HCEC 1CT (cell line): ENCODE data around the gene PDE4D.
"Not testable (repeated sequence)": the region's sequence is repeated elsewhere in the genome, so short reads cannot be mapped to it uniquely, and the experiment has no call there.

Experiments used
- DNase-seq: peaks from one replicate; pipeline ENCODE4 v3.0.0-alpha.2; 2017

Gene PDE4D

DNA sequence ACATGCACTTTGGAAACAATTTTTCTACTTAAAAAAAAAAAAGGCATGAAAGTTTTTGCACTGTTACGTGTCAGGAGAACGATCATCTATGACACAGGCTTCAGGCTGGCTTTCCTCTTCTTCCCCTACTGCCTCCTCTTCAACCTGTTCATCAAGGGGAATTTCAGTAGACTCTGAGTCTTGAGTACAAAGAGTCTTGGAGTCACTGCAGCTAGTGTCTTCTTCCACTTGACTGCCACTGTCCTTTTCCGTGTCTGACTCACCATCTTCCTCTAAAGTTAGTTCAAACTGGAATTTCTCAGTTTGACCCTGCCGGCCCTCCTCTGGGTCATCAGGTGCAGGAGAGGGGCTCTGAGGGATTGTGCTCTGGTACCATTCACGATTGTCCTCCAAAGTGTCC lies 918.9 kb downstream of the PDE4D start:
- DNase-seq = no peak

DNA sequence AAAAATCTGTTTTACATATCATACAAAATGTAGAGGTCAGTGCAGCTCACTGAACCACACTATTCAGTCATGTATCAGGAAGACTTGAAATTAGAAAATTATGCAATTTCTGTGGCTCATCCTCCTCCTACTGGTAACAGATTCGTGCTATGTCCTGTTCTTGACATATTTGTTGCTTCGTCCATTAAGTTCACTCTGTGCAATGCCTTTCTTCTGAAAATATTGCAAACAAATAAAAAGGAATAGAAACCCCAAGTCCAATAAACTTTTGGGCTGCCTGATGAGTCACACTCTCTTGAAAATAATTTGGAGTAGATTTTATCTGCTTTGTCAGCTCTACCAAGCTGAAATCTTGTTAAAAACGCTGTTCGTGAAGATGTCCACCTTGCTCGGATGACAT lies 919.4 kb downstream of the PDE4D start:
- DNase-seq = no peak

- no peak for DNase-seq
Observed at GRCh38 chr5:58972301-58972700, 921.2 kb downstream of the PDE4D start.

GRCh38 chr5:58970766-58971165 lies 922.8 kb downstream of the PDE4D start:
- DNase-seq = no peak

DNA sequence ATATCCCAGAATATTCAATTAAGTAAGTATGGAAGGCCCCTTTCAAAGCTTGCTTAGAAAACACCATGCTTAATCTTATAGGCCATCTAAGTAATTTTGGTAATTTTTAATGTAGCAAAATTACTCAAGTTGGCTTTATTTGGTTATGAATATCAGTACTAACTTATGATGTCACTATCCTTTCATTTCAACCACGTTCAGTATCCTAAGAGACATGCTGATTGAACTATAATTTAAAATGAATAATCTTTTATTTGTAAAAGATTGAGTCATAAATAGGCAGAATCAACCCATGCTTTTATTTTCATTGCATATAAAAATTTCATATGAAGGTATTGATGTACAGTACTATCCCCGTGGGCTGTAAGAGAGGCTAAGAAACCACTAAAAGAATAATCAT lies 923.7 kb downstream of the PDE4D start:
- DNase-seq = no peak

- no peak for DNase-seq
Observed at GRCh38 chr5:58969253-58969652, 924.3 kb downstream of the PDE4D start.

DNA sequence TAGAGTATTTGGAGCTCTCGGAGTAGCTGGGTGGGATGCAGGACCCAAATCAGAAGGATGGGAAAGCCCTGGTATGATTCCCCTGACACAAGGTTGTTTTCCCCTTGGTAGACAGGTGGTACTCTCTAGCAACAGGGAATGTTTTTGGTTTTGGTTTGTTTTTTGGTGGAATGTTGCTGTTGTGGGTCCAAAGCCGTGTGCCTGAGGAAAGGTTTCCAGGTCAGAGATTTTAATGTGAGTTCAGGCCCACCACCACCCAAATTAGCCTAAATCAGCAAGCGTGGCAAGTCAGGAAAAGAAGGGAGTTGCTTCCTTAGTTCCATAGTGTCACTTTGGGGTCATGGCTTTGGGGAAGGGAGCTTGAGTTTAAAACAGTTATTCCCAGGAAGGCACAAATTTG lies 925.2 kb downstream of the PDE4D start:
- no peak for DNase-seq

DNA sequence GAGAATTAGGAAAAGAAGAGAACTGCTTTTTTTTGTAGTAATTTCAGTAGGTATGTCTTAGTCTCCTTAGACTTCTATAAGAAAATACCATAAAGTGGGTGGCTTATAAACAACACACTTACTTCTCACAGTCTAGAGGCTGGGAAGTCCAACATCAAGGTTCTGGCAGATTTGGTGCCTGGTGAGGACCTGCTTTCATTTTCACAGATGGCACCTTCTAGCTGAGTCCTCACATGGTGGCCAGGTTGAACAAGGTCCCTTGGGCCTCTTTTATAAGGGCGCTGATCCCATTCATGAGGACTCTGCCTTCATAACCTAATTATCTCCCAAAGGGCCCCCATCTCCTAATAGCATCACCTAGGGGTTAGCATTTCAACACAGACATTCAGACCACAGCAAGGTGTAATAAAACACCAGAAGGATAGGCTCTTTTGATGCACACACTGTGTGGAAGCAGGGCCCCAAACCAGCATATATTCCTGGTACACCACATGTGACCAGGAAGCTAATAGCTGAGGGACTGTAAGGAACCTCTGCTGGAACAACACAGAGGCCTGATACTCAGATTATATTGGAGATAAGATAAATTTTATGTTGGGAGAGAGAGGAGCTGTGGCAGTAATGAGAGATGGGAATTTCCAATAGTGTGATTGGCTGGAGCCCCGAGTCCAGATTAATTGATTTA lies 925.8 kb downstream of the PDE4D start:
- DNase-seq = no peak

GRCh38 chr5:58965677-58966414 lies 927.7 kb downstream of the PDE4D start:
- no peak for DNase-seq

DNA sequence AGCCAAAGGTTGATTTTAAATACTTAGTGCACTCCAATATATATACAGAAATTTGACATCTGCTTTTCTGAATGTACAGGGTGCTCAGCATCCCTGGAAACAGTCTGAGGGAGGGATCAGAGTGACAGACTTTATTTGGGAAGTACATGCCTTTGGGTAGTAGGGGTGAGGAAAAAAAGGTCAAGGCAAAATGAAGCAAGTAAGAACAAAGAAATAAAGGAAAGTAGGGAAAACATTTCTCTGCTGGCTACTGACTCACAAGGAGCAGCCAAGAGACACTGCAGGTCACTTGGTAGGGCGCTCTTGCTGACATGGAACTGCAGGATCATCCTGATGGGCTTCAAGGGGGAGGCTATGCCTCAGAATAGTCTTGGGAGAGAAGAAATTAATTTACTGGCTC lies 929.7 kb downstream of the PDE4D start:
- no peak for DNase-seq

DNA sequence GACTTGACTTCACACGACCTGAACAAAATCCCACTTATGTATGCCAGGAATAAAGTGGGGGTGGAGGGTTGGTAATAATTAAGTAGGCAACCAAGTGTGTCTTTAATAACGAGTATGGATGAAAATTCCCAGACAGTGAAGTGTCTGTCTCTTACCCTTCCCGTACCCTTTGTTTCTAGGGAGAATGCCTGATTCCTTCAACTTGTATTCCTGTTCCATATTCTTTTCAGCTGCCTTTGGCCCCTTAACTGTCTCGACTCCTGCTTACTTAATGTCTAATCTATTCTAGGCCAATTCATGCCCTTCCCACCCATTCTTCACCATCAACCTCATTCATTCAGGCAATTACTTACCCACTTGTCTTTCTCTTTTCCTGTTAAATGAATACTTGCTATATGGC lies 930.2 kb downstream of the PDE4D start:
- no peak for DNase-seq

DNA sequence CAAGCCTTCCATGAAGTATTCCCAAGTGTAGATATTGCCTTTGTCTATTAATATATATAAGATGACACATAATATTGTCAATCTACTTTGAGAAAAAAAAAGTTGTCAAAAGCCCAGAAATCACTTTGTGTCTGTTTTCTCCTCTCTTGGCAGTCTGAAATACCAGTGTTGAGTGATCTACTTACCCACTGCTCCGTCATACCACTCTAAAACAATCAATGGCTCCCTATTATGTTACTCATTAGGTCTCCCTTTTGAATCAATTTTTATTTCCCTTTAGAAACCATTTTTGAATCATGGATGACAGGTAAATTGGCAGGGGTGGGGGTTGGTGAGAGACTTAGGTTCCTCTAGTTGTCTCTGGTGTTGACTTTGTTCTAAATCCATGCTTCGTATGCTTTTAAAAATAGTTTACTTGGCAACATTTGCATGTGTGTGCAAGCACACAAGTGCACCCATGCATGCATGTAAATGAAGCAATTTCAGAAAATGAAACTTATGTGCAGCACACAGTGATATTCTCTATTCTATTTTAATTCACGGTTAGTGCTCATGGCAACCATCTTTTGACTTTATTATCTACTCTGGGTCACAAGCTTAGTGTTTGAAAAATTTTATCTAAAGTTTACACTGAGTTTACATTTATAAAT lies 931.8 kb downstream of the PDE4D start:
- DNase-seq = no peak

GRCh38 chr5:58958701-58959100 lies 934.8 kb downstream of the PDE4D start:
- DNase-seq = no peak

DNA sequence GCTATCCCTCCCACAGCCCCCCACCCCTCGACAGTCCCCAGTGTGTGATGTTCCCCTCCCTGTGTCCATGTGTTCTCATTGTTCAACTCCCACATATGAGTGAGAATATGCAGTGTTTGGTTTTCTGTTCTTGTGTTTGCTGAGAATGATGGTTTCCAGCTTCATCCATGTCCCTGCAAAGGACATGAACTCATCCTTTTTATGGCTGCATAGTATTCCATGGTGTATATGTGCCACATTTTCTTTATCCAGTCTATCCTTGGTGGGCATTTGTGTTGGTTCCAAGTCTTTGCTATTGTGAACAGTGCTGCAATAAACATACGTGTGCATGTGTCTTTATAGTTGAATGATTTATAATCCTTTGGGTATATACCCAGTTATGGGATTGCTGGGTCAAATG lies 940.3 kb downstream of the PDE4D start:
- DNase-seq = not testable (repeated sequence)

DNA sequence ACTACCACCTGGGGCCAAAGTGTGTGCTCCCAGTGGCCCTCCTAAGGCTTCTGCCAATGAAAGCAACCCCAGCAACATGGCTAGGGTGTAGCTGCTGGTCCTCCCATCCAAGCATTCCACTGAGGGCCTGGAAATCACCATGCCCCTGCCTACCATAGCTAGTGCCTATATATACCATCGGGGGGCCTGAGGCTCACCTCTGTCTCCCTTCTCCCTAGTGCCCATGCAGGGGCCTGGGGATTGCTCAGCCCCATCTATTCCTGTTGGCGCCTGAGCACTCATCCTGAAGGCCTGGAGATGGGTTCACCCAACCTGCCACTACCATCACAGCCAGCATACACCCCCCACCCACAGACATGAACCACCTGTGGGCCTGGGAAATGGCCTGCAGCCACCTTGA lies 943.3 kb downstream of the PDE4D start:
- no peak for DNase-seq

DNA sequence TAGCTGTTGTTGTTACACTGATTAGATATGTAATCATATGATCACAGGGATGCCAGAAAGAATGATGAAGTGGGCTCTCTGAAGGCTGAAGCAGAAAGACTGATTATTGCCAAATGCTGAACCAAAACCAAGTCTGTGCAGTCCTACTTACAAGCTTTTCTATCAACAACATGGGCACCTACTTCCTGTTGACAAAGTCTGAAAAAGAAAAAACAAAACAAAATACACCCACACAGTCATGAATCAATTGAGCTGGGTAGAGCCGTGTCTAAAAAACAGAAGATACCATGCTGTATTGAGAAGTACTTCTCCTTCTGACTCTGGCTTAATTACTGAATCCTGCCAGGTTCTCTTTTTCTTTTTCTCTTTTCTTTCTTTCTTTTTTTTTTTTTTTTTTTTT lies 947.3 kb downstream of the PDE4D start:
- DNase-seq = no peak

- DNase-seq = peak; percentile 59
Observed at GRCh38 chr5:58944221-58944620, 949.3 kb downstream of the PDE4D start.

GRCh38 chr5:58940446-58940845 lies 953.1 kb downstream of the PDE4D start:
- peak; percentile 20 for DNase-seq

DNA sequence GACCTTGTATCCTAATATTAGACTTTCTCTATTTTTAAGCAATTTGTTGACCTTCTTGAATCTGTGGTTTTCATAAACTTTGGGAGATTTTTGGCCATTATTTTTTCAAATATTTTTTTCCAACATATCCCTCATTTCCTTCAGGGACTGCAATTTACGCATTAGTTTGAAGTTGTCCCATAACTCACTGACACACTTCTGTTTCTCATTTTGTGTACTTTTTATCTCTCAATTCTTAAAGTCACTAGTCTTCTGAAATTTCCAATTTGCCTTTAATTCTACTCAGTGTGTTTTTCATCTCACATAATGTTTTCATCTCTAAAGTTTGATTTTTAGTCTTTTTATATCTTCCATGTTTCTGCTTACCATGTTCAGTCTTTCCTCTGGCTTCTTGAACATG lies 953.9 kb downstream of the PDE4D start:
- DNase-seq = no peak

DNA sequence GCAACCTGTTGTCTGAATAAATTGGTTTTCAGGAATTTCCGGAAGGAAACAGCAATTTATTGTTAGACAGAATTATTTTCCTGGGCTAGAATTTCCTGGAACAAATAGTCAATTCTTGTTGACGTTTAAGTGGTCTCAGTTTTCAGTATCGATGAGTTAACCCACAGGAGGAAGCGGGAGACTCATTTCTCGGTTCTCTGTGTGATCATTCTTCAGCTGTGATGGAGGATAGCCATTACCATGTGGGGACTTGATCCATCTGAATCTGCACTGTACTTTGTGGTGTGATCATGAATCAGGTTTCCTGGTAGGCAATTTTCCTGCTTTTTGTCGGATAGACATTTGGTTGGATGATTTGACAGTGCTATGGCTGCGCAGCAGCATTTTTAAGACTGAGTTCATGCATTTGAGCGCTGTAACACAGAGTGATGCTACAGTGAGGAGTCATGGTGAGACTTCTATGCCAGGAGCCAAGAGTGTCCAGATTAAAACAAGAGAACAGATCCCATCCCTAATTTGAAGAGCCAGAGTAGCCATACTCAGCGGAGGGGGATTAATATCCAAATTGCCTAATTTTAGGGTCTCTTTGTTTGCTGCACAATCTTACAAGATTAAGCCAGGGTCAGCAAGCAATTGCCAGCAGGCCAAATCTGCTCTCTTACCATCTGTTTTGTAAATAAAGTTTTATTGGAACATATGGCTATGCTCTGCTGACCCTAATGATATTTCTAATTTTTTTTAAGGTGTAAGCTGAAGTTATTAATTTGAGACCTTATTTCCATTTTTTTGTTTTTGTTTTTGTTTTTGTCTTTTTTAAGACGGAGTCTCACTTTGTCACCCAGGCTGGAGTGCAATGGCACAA lies 954.7 kb downstream of the PDE4D start:
- no peak for DNase-seq

GRCh38 chr5:58937031-58937681 lies 956.4 kb downstream of the PDE4D start:
- DNase-seq = no peak

- no peak for DNase-seq
Observed at GRCh38 chr5:58934629-58935097, 958.9 kb downstream of the PDE4D start.
